GM12878 (cell line): ENCODE results near the gene VASP. TPM values are rescaled to one million over a fixed set of nuclear protein-coding genes. Genes with fewer than 3 reads are reported as not detected.

Source experiments
- CBX5 ChIP-seq: sonication (generic); IDR thresholded peaks from 2 replicates; pipeline ENCODE4 v1.6.1; 2016; ENCODE audit warnings: low read depth, moderate library complexity, mild to moderate bottlenecking, inconsistent platforms
- DPF2 ChIP-seq: fragments of 450-650 bp; IDR thresholded peaks from 2 replicates; pipeline ENCODE4 v1.6.1; 2017; ENCODE audit warnings: mild to moderate bottlenecking
- EP300 ChIP-seq, 2 experiments: fragments of 150-350 bp in 1 of 2; IDR thresholded peaks; 2 replicates each; pipeline ENCODE4 v1.6.1; 2011 to 2012; ENCODE audit warnings: low read depth in 2 of 2, low read length in 2 of 2, borderline replicate concordance in 1 of 2, improper control_type of control experiment in 1 of 2, inconsistent platforms in 1 of 2; ENCODE audit not compliant: control insufficient read depth in 1 of 2
- HDAC2 ChIP-seq: fragments of 200-600 bp; sonication (generic); IDR thresholded peaks from 2 replicates; pipeline ENCODE4 v1.6.1; 2017
- KLF5 ChIP-seq: fragments of 450-650 bp; IDR thresholded peaks from 2 replicates; pipeline ENCODE4 v1.6.1; 2014; ENCODE audit warnings: mild to moderate bottlenecking; ENCODE audit not compliant: partially characterized antibody
- NBN ChIP-seq: fragments of 450-650 bp; IDR thresholded peaks from 2 replicates; pipeline ENCODE4 v1.6.1; 2016
- NFYA ChIP-seq: IDR thresholded peaks from 2 replicates; pipeline ENCODE4 v1.6.1; 2011; ENCODE audit warnings: low read depth, mild to moderate bottlenecking, low read length, improper control_type of control experiment, borderline replicate concordance
- NR2C1 ChIP-seq: fragments of 450-650 bp; IDR thresholded peaks from 2 replicates; pipeline ENCODE4 v1.6.1; 2017; ENCODE audit warnings: antibody characterized with exemption, mild to moderate bottlenecking, moderate library complexity
- NR2C2 ChIP-seq: IDR thresholded peaks from 2 replicates; pipeline ENCODE4 v1.6.1; 2011; ENCODE audit warnings: borderline replicate concordance, low read depth; ENCODE audit not compliant: control insufficient read depth, insufficient read length
- NRF1 ChIP-seq: conservative IDR thresholded peaks from 2 replicates; pipeline ENCODE4 v1.6.1; 2011; ENCODE audit warnings: mild to moderate bottlenecking, low read depth, low read length, improper control_type of control experiment
- POLR2A ChIP-seq: IDR thresholded peaks from 2 replicates; pipeline ENCODE4 v1.6.1; 2011; ENCODE audit warnings: low read depth, mild to moderate bottlenecking, low read length
- RAD21 ChIP-seq: IDR thresholded peaks from 2 replicates; pipeline ENCODE4 v1.6.1; 2011; ENCODE audit warnings: mild to moderate bottlenecking, low read depth, low read length, moderate library complexity; ENCODE audit not compliant: insufficient read depth
- RFX5 ChIP-seq: IDR thresholded peaks from 2 replicates; pipeline ENCODE4 v1.6.1; 2011; ENCODE audit warnings: low read depth, low read length, improper control_type of control experiment
- SPI1 ChIP-seq: IDR thresholded peaks from 2 replicates; pipeline ENCODE4 v1.6.1; 2011; ENCODE audit warnings: low read depth, mild to moderate bottlenecking, low read length, moderate library complexity, borderline replicate concordance; ENCODE audit not compliant: insufficient read depth
- STAT3 ChIP-seq: IDR thresholded peaks from 2 replicates; pipeline ENCODE4 v1.6.1; 2011; ENCODE audit warnings: low read depth, low read length, improper control_type of control experiment
- SUPT20H ChIP-seq: IDR thresholded peaks from 2 replicates; pipeline ENCODE4 v1.6.1; 2011; ENCODE audit warnings: low read depth, mild to moderate bottlenecking, low read length, moderate library complexity, borderline replicate concordance; ENCODE audit not compliant: control insufficient read depth
- TAF1 ChIP-seq: IDR thresholded peaks from 2 replicates; pipeline ENCODE4 v1.6.1; 2011; ENCODE audit warnings: mild to moderate bottlenecking, low read depth, low read length, borderline replicate concordance
- ZNF217 ChIP-seq: fragments of 450-650 bp; IDR thresholded peaks from 2 replicates; pipeline ENCODE4 v1.6.1; 2017; ENCODE audit warnings: antibody characterized with exemption, mild to moderate bottlenecking
- polyA plus RNA-seq, 11 experiments: library from polyadenylated mRNA; depleted of rRNA in 4 of 11; unstranded in 6 of 11; stranded (reverse) in 5 of 11; fragments of >200 nt; fragmentation: Nextera tagmentation in 4 of 11; fragmentation: Illumina TruSeq in 1 of 11; extraction: Ambion mirVana in 4 of 11; extraction: Trizol in 1 of 11; gene quantifications; 1 replicate in 1 of 11; 2 replicates in 10 of 11; pipeline versions ENCODE4 v1.2.1 to v1.2.3, GENCODE V29; 2011 to 2016; ENCODE audit warnings: inconsistent platforms in 2 of 11, missing spikeins in 2 of 11, low read depth in 1 of 11
- total RNA-seq, 4 experiments: library from RNA; depleted of rRNA in 3 of 4; stranded (reverse); fragments of >200 nt in 3 of 4; fragmentation: Illumina TruSeq in 1 of 4; extraction: Trizol in 1 of 4; gene quantifications; 2 replicates each; pipeline versions ENCODE4 v1.2.1 to v1.2.3, GENCODE V29; 2013 to 2021
- TF ChIP-seq, protein P1 (sequence below), 3 experiments: IDR thresholded peaks in 2 of 3; conservative IDR thresholded peaks in 1 of 3; 2 replicates each; pipeline ENCODE4 v1.5.1; 2011; ENCODE audit warnings: low read depth in 3 of 3, low read length in 3 of 3, mild to moderate bottlenecking in 3 of 3, control low read depth in 2 of 3, moderate library complexity in 2 of 3, inconsistent platforms in 1 of 3, mixed read lengths in 1 of 3; ENCODE audit not compliant: control insufficient read depth in 2 of 3, insufficient read depth in 1 of 3; ENCODE audit errors: extremely low read depth in 1 of 3
- TF ChIP-seq, protein P2 (sequence below): fragments of 450-650 bp; IDR thresholded peaks from 2 replicates; pipeline ENCODE4 v1.6.1; 2017; ENCODE audit warnings: mild to moderate bottlenecking
- TF ChIP-seq, protein P3 (sequence below): fragments of 150-350 bp; IDR thresholded peaks from 2 replicates; pipeline ENCODE4 v1.6.1; 2016; ENCODE audit warnings: low read depth, low read length
- TF ChIP-seq, protein P4 (sequence below): IDR thresholded peaks from 2 replicates; pipeline ENCODE4 v1.6.1; 2011; ENCODE audit warnings: borderline replicate concordance, low read depth, mild to moderate bottlenecking, moderate library complexity, low read length; ENCODE audit not compliant: insufficient read depth, poor library complexity, severe bottlenecking

VASP gene
- total and polyA plus RNA-seq, 10 of the 15 experiments (the other 5 are each of a cell fraction or from before 2014, with no cell fraction given) = 19.5 to 298 (median 84.8) TPM

DNA sequence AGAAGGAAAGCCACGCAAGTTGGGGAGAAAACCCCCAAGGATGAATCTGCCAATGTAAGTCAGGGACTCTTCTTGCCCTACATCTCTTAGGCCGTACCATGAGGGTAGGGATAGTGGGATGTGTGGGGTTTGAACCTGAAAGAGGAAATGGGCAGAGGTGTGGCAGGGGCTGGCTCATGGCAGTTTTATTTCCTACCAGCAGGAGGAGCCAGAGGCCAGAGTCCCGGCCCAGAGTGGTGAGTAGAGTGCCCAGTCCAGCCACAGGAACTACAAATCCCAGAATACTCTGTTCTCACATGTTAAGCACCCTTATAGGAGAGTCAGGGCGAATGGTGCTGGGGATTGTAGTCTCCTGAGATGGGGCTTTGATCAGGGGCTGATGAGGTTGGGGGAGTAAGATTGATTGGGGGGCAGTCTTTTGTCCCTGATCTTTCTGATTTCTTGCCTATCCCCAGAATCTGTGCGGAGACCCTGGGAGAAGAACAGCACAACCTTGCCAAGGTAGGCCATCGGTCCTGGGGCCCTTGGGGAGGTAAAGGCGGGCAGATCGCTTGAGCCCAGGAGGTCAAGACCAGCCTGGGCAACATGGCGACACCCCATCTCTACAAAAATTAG, 16.5 kb downstream of the VASP start (continued):
- TF ChIP-seq CBX5 (peak; percentile 31; the same call in 1 of the 2 replicates), SPI1 (peak; percentile 95), SUPT20H (no peak), STAT3 (no peak), RAD21 (peak; percentile 67), ZNF217 (no peak), HDAC2 (no peak), POLR2A (no peak), NBN (peak; percentile 16; the same call in 1 of the 2 replicates), NR2C1 (peak; percentile 38; the same call in 1 of the 2 replicates), DPF2 (peak; percentile 53), NR2C2 (no peak), NFYA (no peak), KLF5 (no peak), NRF1 (no peak), TAF1 (peak; percentile 10; the same call in 1 of the 2 replicates), EP300 (IDR thresholded peaks at IDR 0.05; ENCODE audit: borderline replicate concordance in 1 of 2, control insufficient read depth in 1 of 2, low read depth in 2 of 2, low read length in 2 of 2) (no peak), RFX5 (no peak)
- TF ChIP-seq, protein P1, sequence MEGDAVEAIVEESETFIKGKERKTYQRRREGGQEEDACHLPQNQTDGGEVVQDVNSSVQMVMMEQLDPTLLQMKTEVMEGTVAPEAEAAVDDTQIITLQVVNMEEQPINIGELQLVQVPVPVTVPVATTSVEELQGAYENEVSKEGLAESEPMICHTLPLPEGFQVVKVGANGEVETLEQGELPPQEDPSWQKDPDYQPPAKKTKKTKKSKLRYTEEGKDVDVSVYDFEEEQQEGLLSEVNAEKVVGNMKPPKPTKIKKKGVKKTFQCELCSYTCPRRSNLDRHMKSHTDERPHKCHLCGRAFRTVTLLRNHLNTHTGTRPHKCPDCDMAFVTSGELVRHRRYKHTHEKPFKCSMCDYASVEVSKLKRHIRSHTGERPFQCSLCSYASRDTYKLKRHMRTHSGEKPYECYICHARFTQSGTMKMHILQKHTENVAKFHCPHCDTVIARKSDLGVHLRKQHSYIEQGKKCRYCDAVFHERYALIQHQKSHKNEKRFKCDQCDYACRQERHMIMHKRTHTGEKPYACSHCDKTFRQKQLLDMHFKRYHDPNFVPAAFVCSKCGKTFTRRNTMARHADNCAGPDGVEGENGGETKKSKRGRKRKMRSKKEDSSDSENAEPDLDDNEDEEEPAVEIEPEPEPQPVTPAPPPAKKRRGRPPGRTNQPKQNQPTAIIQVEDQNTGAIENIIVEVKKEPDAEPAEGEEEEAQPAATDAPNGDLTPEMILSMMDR (IDR thresholded peaks at IDR 0.05 in 2 of 3, conservative IDR thresholded peaks at IDR 0.05 in 1 of 3; ENCODE audit: control insufficient read depth in 2 of 3, extremely low read depth in 1 of 3, insufficient read depth in 1 of 3, low read depth in 3 of 3, low read length in 3 of 3) = peak; percentile 82 to 98 (median 90)
- TF ChIP-seq, protein P2, sequence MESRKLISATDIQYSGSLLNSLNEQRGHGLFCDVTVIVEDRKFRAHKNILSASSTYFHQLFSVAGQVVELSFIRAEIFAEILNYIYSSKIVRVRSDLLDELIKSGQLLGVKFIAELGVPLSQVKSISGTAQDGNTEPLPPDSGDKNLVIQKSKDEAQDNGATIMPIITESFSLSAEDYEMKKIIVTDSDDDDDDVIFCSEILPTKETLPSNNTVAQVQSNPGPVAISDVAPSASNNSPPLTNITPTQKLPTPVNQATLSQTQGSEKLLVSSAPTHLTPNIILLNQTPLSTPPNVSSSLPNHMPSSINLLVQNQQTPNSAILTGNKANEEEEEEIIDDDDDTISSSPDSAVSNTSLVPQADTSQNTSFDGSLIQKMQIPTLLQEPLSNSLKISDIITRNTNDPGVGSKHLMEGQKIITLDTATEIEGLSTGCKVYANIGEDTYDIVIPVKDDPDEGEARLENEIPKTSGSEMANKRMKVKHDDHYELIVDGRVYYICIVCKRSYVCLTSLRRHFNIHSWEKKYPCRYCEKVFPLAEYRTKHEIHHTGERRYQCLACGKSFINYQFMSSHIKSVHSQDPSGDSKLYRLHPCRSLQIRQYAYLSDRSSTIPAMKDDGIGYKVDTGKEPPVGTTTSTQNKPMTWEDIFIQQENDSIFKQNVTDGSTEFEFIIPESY = no peak
- TF ChIP-seq, protein P3, sequence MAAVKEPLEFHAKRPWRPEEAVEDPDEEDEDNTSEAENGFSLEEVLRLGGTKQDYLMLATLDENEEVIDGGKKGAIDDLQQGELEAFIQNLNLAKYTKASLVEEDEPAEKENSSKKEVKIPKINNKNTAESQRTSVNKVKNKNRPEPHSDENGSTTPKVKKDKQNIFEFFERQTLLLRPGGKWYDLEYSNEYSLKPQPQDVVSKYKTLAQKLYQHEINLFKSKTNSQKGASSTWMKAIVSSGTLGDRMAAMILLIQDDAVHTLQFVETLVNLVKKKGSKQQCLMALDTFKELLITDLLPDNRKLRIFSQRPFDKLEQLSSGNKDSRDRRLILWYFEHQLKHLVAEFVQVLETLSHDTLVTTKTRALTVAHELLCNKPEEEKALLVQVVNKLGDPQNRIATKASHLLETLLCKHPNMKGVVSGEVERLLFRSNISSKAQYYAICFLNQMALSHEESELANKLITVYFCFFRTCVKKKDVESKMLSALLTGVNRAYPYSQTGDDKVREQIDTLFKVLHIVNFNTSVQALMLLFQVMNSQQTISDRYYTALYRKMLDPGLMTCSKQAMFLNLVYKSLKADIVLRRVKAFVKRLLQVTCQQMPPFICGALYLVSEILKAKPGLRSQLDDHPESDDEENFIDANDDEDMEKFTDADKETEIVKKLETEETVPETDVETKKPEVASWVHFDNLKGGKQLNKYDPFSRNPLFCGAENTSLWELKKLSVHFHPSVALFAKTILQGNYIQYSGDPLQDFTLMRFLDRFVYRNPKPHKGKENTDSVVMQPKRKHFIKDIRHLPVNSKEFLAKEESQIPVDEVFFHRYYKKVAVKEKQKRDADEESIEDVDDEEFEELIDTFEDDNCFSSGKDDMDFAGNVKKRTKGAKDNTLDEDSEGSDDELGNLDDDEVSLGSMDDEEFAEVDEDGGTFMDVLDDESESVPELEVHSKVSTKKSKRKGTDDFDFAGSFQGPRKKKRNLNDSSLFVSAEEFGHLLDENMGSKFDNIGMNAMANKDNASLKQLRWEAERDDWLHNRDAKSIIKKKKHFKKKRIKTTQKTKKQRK = no peak
- TF ChIP-seq, protein P4, sequence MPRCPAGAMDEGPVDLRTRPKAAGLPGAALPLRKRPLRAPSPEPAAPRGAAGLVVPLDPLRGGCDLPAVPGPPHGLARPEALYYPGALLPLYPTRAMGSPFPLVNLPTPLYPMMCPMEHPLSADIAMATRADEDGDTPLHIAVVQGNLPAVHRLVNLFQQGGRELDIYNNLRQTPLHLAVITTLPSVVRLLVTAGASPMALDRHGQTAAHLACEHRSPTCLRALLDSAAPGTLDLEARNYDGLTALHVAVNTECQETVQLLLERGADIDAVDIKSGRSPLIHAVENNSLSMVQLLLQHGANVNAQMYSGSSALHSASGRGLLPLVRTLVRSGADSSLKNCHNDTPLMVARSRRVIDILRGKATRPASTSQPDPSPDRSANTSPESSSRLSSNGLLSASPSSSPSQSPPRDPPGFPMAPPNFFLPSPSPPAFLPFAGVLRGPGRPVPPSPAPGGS = no peak
